HG03139 (cell line): ENCODE results near the gene C1orf94.
"Not testable (repeated sequence)": the region's sequence is repeated elsewhere in the genome, so short reads cannot be mapped to it uniquely, and the experiment has no call there.

Experiments
- ATAC-seq: cut with Tn5 transposase; IDR thresholded peaks from one replicate; pipeline ENCODE4 v1.9.1; 2021; ENCODE audit not compliant: unreplicated experiment

Gene C1orf94

DNA sequence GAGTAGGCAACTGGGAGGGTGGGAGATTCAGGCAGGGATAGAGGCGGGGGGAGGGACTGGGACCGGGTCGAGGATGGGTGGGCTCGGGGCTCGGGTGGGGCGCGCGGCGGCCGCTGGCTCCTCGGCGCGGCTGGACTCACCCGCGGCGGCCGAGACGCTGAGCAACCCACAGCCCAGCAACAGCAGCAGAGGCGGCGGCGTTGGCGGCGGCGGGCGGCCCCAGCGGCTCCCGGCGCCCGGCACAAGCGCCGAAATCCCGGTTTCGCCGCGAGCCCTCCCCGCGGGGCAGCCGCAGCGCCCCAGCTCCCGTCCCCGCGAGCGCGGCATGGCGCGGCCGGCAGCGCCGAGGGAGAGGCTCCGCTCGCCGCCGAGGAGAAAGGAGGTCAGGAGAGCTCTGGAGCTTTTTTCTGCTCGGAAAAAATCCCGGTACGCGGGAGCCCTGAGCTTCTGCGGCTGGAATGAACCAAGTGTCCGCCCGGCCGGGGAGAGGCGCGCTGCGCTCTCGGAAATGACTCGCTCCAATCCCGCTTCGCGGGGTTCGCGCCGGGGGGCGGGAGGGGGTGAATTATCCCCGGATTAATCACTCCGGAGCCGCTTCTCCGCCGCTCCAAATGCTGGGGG is 11.8 kb upstream of the C1orf94 start, which contains the start of gene CSMD2:
CSMD2 (minus strand) TSS at position 460 of the 621 bp plus-strand sequence; CDS start at position 327, 133 bp downstream.
- ATAC-seq: no peak

DNA sequence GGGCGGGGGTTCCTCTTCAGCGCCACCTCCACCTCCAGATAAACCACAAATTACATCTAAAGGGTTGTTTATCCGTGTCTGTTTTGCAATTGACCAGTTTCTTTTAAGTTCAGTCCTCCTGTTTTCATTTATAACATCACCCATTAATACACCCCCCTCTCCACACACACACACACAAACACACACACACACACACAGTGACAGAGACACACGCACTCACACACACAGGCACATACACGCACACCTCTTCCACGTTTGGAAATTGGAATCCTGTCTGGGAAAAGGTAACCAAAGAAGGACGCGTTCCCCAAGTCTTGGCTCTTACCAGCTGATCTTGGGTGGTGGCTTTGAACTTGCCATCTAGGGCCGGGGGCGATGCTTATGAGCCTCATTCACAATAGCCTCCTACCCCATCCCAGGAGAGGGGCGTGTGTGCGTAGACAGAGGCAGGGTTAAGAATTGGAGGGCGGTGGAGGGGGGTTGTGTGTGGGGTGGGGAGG is 11.2 kb upstream of the C1orf94 start:
- ATAC-seq: no peak

DNA sequence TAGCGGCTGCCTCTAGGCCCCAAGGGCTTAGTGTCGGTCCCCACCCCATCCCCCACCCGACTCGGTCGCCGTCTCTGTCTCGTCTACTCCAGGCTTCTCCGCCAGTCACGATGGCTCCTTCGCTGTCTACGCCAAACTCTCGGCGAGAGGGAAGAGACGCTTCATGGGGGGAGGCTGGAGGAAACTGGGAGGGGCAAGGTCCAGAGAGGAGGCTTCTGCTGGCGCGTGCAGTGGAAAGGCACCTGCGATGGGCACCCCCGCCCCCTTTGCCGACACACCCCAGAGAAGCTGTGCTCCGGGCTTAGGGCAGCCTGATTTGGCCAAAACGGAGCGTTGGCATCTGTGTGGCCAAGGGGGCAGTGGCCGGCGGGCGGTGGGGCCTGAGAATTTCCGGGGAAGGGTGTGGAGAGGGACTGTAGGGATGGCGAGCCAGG is 10.5 kb upstream of the C1orf94 start:
- ATAC-seq: no peak

DNA sequence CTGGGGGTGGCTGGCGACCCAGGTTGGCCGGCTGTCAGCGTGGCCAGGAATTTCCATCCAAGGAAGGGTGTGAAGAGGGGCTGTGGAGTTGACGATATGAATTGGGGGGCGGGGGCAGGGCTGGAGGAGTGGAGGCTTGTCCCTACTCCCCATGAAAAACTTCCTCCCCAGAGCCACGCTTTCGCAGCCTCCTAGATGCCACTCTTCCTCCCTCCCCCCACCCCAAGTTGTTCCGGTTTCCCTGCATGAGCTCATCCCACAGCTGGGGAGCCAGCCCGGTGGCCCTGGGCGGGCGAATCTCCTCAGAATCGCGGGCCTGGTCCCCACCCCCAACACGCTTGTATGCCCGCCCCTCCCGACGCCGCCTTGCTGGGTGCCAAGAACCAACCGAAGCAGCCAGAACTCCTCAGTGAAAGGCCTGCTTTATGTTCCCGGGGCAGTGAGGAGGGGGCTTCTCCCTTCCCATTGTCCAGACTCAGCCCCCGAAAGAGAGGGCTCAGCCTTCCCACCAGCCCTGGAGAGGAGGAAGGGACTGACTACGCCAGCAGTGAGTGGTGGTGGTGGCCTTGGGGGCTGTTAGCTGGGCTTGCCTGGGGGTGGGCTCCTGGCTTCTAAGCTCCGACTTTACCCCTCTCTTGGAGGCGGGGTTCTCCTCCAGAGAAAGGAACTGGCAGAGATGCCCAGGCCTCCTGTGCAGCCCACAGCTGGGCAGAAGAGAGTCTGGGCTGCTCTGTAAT is 9.9 kb upstream of the C1orf94 start:
- ATAC-seq: no peak

DNA sequence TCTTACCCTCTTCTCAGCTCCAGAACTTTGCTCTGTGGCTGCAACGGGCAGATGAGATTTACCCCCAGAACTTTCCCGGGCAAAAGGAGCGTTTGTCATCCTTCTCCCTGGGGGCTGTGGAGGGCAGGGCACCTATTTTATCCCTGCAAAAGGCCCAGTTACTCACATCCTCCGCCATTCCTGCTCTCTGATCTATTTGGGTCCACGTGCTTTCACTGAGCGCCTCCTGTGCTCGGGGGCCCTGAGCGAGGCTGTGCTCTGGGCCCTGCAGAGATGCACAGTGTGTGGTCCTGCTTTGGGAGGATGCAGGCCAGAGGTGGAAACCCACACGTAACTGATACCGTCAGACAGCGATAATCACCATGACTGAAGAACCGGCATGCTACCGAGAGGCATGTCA is 9.3 kb upstream of the C1orf94 start:
- ATAC-seq: no peak

DNA sequence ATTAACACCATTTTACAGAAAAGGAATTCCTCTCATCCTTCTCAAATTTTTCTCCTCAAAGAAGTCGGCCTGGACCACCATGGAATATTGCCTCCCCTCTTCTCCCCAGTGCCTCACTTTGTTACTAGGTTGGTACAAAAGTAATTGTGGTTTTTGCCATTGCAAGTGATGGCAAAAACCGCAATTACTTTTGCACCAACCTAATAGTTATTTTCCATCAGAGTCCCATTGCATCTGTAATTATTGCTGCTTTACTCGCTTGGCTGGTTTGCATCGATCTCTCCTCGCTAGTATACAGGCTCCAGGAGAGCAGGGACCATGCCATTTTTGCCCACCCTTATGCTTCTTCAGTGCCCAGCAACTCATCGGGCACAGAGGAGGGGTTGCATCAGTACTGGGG is 963 bp upstream of the C1orf94 start:
- no peak for ATAC-seq

DNA sequence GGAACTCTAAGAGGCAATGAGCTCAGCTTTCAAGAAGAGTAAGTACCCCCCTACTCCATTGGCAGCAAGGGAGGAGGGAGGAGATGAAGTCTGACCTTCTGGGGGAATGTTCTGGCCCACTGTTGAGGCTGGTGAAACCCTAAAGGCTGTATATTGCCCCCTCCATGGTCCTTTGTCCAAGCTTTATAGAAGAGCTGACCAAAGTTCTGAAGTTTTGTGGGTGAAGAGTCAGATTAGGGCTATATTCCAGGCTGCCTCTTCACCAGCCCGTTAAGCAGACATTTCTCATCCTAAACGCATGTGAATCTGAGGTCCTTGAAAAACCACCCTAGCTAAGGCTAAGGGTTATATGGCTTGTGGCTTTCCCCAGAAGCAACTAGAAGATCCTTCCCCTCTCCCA is 1.4 kb downstream of the C1orf94 start:
- no peak for ATAC-seq

DNA sequence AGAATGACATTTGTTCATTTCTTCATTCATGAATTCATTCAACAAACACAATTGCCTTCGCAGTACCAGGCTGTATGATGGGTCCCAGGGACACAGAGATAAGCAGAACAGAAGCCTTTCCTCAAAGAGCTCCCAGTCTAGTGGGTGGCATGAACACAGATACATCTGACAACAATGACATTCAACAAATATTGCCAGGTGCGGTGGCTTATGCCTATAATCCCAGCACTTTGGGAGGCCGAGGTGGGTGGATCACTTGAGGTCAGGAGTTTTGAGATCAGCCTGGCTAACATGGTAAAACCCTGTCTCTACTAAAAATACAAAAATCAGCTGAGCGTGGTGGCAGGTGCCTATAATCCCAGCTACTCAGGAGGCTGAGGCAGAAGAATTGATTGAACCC is 6.7 kb downstream of the C1orf94 start:
- not testable (repeated sequence) for ATAC-seq

DNA sequence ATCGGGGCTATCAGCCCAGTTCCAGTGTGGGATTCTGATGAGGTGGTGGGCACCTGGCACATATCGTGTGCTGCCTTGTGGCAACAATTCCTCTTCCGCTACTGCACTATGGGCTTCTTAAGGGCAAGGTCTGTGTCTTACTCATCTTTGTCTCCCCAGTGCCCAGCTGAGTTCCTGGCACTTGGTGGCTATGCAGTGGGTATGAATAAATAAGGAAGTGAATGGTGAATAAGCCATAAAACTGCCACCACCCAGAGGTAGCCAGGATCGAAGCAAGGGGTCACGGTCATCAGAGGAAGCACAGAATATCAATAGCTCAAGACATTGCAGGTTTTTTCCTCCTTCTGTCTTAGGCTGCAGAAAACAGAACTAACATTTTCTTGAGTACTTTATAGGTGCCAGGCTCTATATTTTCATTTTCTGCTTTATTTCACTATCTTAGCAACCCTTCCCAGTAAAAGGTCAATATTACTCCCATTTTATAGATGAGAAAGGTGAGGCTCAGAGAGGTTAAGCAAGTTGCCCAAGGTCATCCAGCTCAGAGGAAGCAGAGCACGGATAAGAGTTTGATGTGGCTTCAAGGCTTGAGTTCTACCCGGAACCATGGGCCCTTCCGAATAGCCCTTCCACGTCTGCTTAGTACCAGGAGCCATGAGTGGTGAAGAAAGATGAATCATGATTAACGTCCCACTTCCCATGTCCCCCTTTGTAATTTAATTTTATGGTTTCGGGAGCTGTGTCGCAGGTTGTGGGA is 10.2 kb downstream of the C1orf94 start:
- ATAC-seq: no peak

DNA sequence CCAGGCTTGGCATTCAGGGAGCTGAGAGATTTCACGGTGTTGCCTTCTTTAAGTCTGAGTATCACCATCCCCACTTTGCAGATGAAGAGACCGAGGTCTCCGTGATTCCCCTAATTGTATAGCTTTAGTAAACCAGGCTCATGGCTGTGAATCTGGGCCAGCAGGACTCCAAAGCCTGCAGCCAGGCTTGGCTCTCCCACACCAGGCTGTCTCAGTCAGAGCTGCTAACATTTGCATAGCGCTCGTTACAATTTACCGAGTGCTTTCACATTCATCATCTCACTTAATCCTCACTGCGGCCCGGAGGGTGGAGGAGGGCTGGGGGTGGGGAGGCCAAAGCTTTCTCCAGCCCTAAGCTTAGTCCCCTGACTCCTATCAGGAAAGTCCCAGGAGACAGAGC is 11.7 kb downstream of the C1orf94 start:
- ATAC-seq: no peak

DNA sequence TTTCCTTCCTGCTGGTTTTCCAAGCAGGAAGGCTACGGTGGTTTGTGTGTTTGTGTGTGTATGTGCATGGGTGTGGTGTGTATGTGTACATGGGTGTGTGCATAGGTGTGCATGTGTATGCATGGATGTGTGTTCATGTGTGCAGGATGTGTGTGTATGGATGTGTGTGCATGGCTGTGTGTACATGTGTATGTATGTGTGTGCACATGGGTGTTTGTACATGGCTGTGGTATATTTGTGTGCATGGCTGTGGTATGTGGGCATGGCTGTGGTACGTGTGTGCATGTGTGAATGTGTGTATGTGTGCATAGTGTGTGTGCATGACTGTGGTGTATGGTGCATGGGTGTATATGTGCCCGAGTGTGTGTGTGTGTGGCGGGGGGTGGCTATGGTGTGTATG is 12.3 kb downstream of the C1orf94 start:
- ATAC-seq: no peak

DNA sequence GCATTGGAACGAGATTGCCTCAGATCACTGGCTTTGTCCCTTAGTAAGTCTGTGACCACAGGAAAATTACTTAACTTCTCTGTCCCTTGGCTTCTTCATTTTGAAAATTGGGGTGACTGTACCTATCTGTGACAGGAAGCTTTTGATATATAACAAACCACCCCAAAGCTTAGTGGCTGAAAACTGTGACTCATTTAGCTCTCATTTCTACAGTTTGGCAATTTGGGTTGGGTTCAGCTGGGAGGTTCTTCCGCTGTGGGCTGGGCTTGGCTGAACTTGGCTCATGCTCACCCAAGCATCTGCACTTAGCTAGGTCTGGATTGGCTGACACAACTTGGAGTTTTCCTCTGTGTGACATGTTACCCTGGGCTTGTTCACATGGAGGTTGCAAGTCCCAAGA is 14.0 kb downstream of the C1orf94 start:
- no peak for ATAC-seq

DNA sequence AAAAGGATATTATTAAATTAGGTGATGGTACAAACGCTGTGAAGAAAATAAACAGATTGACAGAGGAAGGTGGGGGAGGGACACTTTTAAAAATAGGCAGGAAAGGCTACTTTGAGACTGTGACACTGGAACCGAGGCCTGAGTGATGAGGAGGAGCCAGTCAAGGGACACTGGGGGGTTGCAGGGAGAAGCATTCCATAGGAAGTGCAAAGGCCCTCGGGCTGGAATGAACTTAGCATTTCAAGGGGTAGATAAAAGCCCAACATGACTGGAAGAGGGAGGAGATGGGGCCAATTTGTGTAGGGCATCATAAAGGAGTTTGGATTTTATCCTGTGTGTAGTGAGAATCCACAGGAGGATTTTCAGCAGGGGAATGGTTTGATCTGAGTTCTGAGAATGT is 15.9 kb downstream of the C1orf94 start:
- no peak for ATAC-seq

DNA sequence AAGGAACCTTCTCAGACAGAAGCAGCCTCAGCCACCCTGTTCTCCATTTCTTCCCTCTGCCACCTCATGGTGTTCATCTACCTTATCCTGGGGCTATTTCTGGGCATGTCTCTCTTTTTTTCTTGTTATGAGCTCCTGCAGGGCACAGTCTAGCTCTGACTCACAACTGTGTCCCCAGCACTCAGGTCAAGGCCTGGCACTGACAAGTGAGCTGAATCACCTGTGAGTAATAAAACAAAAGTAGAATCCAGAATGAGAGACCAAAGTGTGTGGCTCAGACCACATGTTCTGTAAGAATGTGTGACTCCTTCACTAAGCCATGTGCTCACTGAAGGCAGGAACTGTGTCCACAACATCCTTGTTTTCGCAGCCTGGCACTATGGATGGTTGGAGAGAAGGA is 23.2 kb downstream of the C1orf94 start:
- no peak for ATAC-seq

DNA sequence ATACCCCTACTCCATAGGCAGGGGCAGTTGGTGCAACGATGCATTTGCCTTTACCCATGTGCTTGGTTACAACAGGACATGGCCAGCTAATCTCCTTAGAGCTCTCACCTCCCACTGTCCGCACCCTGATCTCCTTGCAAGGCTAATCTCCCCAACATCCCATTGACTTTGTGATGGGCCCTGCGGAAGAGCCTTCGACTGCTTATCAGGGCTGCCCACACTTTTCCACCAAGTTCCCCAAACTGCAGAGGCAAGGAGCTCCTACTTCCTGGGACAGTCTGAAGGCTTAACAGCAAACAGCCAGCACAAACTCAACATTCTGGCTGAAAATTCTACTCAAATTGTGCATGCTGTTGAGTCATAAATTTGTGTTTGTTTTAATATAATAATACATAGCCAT is 36.0 kb downstream of the C1orf94 start:
- no peak for ATAC-seq

DNA sequence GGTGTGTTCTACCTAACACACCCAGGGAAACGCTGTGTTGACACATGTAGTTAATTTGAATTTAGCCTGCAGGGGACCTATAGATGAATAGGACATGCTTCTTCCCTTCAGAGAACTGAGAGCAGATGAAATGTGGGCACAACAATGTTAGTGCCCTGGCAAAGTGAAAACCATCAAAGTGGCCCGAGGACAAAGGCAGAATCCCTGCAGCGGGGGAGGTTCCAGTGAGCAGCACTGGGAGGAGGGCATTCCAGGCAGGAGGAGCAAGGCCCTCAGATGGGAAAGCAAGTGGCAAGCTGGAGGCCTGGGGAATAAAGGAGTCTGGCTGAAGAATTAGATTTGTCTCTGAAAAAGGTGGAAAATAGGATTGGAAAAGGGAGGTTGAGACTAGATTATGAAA is 37.2 kb downstream of the C1orf94 start:
- no peak for ATAC-seq

DNA sequence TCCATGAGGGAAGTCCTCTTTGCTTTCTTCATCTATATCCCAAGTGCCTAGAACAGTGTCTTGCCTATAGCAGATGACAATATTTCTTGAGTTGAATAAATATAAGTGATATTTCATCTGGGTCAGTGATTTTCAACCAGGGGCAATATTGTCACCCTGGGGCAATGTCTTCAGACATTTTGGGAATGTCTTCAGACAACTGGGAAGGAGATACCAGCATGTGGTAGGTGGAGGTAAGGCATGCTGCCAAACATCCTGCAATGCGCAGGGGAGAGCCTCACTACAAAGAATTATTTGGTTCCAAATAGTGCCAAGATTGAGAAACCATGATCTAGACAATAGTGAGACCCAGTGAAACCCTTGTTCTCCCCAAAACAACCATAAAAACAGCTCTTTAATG is 54.7 kb downstream of the C1orf94 start:
- no peak for ATAC-seq

DNA sequence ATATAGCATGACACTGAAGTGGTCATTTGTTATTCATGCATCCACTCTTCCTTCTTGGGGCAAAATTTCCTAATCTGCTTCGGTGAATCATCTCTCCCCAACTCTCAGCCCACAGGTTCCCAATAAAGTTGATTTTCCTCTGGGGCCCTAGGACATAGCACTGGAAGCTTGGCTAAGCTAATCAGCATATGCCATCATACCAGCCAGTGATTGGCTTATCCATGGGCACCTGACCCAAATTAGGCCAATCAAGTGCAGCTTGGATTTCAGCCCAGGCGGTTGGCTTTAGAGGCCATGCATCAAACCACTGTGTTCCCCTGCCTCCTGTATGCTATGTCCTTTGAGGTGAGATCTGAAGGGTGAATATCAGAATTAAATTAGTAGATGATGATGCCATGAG is 58.9 kb downstream of the C1orf94 start:
- ATAC-seq: no peak

DNA sequence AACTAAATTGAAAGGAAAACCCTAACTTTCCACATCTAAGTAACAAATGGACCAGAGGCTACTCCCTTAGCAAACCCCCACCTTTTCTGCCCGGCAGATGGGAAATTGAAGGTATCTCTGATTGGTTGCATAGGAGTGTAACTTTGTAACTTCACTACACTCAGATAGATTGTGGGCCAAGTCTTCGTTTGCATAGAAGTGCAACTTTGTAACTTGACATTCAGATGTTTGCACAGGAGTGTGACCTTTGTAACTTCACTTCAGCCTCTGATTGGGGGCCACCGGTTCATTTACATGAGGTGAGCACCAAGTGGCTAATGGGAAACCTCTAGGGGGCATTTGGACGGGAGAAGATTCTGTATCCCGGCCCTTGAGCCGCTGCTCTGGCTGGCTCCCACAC is 59.4 kb downstream of the C1orf94 start:
- no peak for ATAC-seq

DNA sequence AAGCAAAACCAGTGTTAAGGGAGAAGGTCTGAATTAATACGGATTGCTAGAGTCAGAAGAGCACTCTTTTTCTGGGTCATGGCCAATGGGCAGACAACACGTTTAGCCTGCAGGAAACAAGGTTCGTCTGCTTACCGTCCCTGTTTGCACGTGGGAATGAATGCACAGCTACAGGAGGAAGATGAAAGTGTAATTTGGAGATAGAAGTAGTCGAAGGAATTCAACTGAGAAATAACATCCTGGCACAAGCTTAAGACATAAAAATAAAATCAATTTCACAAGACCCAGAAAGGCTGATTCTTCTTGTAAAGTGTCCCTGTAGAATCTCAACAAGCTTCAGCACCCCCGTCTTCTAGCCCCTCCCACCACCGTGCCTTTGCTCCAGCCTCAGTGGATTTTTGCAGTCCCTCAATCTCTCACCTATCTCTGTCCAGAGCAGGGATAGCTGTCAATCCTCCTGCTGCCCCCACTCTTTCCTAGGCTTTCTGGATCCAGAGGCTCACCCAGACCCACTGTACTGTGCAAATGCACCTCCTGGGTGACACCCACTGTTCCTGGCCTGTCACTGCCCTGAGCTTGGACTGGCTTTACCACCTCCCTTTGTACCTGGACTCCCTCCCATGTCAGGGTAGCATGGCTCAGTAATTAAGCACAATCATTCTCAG is 60.6 kb downstream of the C1orf94 start:
- ATAC-seq: no peak

DNA sequence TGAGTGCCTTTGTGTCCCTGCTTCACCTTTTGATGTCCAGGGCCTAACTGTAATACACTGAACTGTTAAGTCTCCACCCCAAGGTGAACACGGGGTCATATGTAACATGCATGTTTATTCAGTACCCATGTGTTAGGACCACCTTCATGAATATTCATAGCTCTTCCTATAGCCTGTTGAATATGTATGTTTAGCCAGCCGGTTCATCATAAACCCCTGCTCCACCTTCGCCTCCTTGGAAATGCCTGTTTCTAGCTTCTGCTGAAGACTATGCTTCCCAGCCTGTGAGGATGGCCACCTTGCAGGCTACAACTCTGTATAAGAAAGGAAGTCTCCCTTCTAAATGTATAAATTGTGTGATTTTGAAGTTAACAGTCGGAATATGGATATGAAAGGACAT is 69.3 kb downstream of the C1orf94 start:
- no peak for ATAC-seq
